Measurements from ENCODE around the gene ARL6.

ARL6 gene

DNA sequence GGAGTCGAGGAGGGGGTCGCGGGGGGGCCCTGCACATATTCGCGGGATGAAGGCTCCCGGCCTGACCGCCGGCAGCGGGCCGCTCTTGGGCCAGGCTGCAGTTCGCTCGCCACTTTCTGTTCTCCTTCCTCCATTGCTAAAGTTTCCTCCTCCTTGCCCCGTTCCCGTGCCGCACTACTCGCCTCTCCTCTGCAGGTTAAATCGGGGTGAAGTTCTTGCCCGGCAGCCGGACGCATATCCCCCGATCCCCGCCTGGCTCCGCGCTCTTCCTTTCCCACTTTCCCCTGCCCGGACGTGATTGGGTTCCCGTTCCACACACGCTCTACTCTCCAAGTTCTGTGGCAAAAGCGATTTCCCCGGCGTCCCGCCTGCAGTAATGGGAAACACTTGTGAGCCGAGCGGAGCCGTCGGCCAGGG, 57.8 kb downstream of the ARL6 start:
- no peak for TF ChIP-seq USF1 (IDR thresholded peaks at IDR 0.05)
- TF ChIP-seq ZBTB7A (IDR thresholded peaks at IDR 0.05; ENCODE audit: low read depth) = peak; percentile 87; the same call in 1 of the 2 replicates

GRCh38 chr3:97823046-97824004, 58.8 kb downstream of the ARL6 start:
- TF ChIP-seq, protein P1, sequence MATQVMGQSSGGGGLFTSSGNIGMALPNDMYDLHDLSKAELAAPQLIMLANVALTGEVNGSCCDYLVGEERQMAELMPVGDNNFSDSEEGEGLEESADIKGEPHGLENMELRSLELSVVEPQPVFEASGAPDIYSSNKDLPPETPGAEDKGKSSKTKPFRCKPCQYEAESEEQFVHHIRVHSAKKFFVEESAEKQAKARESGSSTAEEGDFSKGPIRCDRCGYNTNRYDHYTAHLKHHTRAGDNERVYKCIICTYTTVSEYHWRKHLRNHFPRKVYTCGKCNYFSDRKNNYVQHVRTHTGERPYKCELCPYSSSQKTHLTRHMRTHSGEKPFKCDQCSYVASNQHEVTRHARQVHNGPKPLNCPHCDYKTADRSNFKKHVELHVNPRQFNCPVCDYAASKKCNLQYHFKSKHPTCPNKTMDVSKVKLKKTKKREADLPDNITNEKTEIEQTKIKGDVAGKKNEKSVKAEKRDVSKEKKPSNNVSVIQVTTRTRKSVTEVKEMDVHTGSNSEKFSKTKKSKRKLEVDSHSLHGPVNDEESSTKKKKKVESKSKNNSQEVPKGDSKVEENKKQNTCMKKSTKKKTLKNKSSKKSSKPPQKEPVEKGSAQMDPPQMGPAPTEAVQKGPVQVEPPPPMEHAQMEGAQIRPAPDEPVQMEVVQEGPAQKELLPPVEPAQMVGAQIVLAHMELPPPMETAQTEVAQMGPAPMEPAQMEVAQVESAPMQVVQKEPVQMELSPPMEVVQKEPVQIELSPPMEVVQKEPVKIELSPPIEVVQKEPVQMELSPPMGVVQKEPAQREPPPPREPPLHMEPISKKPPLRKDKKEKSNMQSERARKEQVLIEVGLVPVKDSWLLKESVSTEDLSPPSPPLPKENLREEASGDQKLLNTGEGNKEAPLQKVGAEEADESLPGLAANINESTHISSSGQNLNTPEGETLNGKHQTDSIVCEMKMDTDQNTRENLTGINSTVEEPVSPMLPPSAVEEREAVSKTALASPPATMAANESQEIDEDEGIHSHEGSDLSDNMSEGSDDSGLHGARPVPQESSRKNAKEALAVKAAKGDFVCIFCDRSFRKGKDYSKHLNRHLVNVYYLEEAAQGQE (IDR thresholded peaks at IDR 0.05; ENCODE audit: low read depth) = no peak
- TF ChIP-seq YY1 (IDR thresholded peaks at IDR 0.05; ENCODE audit: low read depth) = no peak
- no peak for TF ChIP-seq USF1 (IDR thresholded peaks at IDR 0.05)
- TF ChIP-seq TCF12 (IDR thresholded peaks at IDR 0.05; ENCODE audit: low read depth) = no peak
- TF ChIP-seq CREB1 (IDR thresholded peaks at IDR 0.05; ENCODE audit: low read depth) = no peak
- no peak for TF ChIP-seq ZBTB7A (IDR thresholded peaks at IDR 0.05; ENCODE audit: low read depth)
- no peak for TF ChIP-seq CEBPB (IDR thresholded peaks at IDR 0.05)
- TF ChIP-seq NFIC (IDR thresholded peaks at IDR 0.05) = no peak
- no peak for TF ChIP-seq RAD21 (IDR thresholded peaks at IDR 0.05; ENCODE audit: low read depth)
- TF ChIP-seq EP300 (IDR thresholded peaks at IDR 0.05; ENCODE audit: borderline replicate concordance) = no peak

GRCh38 chr3:97825101-97825500, 60.5 kb downstream of the ARL6 start:
- no peak for TF ChIP-seq NFIC (IDR thresholded peaks at IDR 0.05)
- TF ChIP-seq, protein P1 (IDR thresholded peaks at IDR 0.05; ENCODE audit: low read depth) = no peak

GRCh38 chr3:97827741-97828471, 63.3 kb downstream of the ARL6 start:
- TF ChIP-seq, protein P1 (IDR thresholded peaks at IDR 0.05; ENCODE audit: low read depth) = no peak
- TF ChIP-seq EP300 (IDR thresholded peaks at IDR 0.05; ENCODE audit: borderline replicate concordance) = no peak
- no peak; the same call in 1 of the 2 replicates for TF ChIP-seq NFIC (IDR thresholded peaks at IDR 0.05)
- TF ChIP-seq EGR1 (IDR thresholded peaks at IDR 0.05) = no peak
- no peak for TF ChIP-seq ZBTB7A (IDR thresholded peaks at IDR 0.05; ENCODE audit: low read depth)
- no peak for TF ChIP-seq TEAD4 (IDR thresholded peaks at IDR 0.05)
- TF ChIP-seq CEBPB (IDR thresholded peaks at IDR 0.05) = no peak
- TF ChIP-seq YY1 (IDR thresholded peaks at IDR 0.05; ENCODE audit: low read depth) = no peak
- TF ChIP-seq RAD21 (IDR thresholded peaks at IDR 0.05; ENCODE audit: low read depth) = no peak
- TF ChIP-seq TCF12 (IDR thresholded peaks at IDR 0.05; ENCODE audit: low read depth) = no peak
- TF ChIP-seq, protein P2, sequence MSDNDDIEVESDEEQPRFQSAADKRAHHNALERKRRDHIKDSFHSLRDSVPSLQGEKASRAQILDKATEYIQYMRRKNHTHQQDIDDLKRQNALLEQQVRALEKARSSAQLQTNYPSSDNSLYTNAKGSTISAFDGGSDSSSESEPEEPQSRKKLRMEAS (IDR thresholded peaks at IDR 0.05) = no peak
- TF ChIP-seq FOXM1 (IDR thresholded peaks at IDR 0.05; ENCODE audit: borderline replicate concordance, low read depth) = no peak
- no peak for TF ChIP-seq TAF1 (IDR thresholded peaks at IDR 0.05; ENCODE audit: low read depth)
- no peak for TF ChIP-seq USF1 (IDR thresholded peaks at IDR 0.05)
- no peak for TF ChIP-seq CREB1 (IDR thresholded peaks at IDR 0.05; ENCODE audit: low read depth)

Data from Ishikawa (cell line).